Activated CD4-positive, alpha-beta T cell treated with anti-CD3 and anti-CD28 coated beads for 36 hours (primary cell): Measurements from ENCODE around the gene YIPF3. TPM values are rescaled to one million over a fixed set of nuclear protein-coding genes. Genes with fewer than 3 reads are reported as not detected.
A peak's percentile ranks its signal among the peaks of the same experiment; 100 is the strongest.
"Not testable (repeated sequence)": the region's sequence is repeated elsewhere in the genome, so short reads cannot be mapped to it uniquely, and the experiment has no call there.

Experiments used
- ATAC-seq: fragments of 200-7000 bp; cut with Tn5 transposase; one replicate; pipeline ENCODE4 v1.10.0; 2021; ENCODE audit warnings: mild to moderate bottlenecking, moderate library complexity
- CTCF ChIA-PET: fragments of 350-600 bp; sonication (Branson Sonifier 250); formaldehyde crosslinking; loops from one replicate; lab custom pipeline; 2021; ENCODE audit warnings: antibody characterized with exemption; lab: Charles Lee
- POLR2A ChIA-PET: fragments of 350-600 bp; sonication (Branson Sonifier 250); formaldehyde crosslinking; loops from one replicate; lab custom pipeline; 2021; ENCODE audit warnings: antibody characterized with exemption, inconsistent platforms; lab: Charles Lee
- DNase-seq: peaks from one replicate; pipeline ENCODE4 v3.0.0-alpha.2; 2020
- H3K27ac Mint-ChIP-seq: one replicate; pipeline ENCODE4 v1.8.0; 2021; ENCODE audit warnings: mixed read lengths
- H3K27me3 Mint-ChIP-seq: one replicate; pipeline ENCODE4 v1.8.0; 2021; ENCODE audit warnings: mixed read lengths
- H3K36me3 Mint-ChIP-seq: one replicate; pipeline ENCODE4 v1.8.0; 2021; ENCODE audit warnings: low read depth, mixed read lengths
- H3K4me1 Mint-ChIP-seq: one replicate; pipeline ENCODE4 v1.8.0; 2021; ENCODE audit warnings: mixed read lengths
- H3K4me3 Mint-ChIP-seq: one replicate; pipeline ENCODE4 v1.8.0; 2021; ENCODE audit warnings: mild to moderate bottlenecking, moderate library complexity, mixed read lengths
- H3K9me3 Mint-ChIP-seq: one replicate; pipeline ENCODE4 v1.8.0; 2021; ENCODE audit warnings: low read depth, mixed read lengths
- intact Hi-C, 2 experiments: fragments of 100-400 bp; cut with DNase I in 1 of 2; cut with micrococcal nuclease in 1 of 2; formaldehyde crosslinking; loops; one replicate each; pipeline versions ENCODE4 v1.14.2 to v1.15.1; 2022 to 2024; cut with DNase I, micrococcal nuclease
- total RNA-seq, 2 experiments: library from RNA; stranded (reverse); gene quantifications; one replicate each; pipeline ENCODE4 v1.2.3, GENCODE V29; 2021

Gene YIPF3
- total RNA-seq, 2 experiments from 2014 or later: 38.0 to 39.6 TPM

GRCh38 chr6:43477235-43478007 lies 39.3 kb downstream of the YIPF3 start, which contains the start of gene TJAP1:
Gene TJAP1 (plus strand): TSS chr6:43477570. CDS start chr6:43499002, 21,432 bp downstream.
- H3K4me3 Mint-ChIP-seq: peak within 1 kb of the TSS; percentile 98
- DNase-seq (peak; percentile 98), ATAC-seq (peak; percentile 99)
- POLR2A ChIA-PET: interaction anchor here (0.6 kb wide), 1 partner anchor 21 kb away, joined by 3 read pairs; no protein-coding TSS in a partner anchor
- peaks cover 4% of the 10 kb centered on the region for H3K36me3 Mint-ChIP-seq
- H3K9me3 Mint-ChIP-seq: no peaks in the 10 kb centered on the region
- peak within 1 kb of the TSS; percentile 82 for H3K27ac Mint-ChIP-seq
- H3K27me3 Mint-ChIP-seq: no peaks in the 10 kb centered on the region
- intact Hi-C loops: loop anchor here (1.0 to 5.0 kb wide), 16 partner anchors 22 to 545 kb away; partner anchors contain the start of genes ABCC10 (in 2 of the 2), DLK2 (in 2 of the 2), YIPF3 (in 2 of the 2) and CUL7 (in 1 of the 2)
- peaks cover 38% of the 10 kb centered on the region for H3K4me1 Mint-ChIP-seq
- CTCF ChIA-PET: interaction anchor here (0.8 to 1.7 kb wide), 11 partner anchors 16 to 169 kb away, joined by 3 to 6 read pairs (median 3); partner anchors contain the start of genes ABCC10, CRIP3 and DLK2

- peak overlapping the region; percentile 82 for H3K27ac Mint-ChIP-seq
Measured at GRCh38 chr6:43476746-43477145, 40.0 kb downstream of the YIPF3 start.

GRCh38 chr6:43475516-43475915 lies 41.2 kb downstream of the YIPF3 start:
- Mint-ChIP-seq H3K36me3 (peaks cover 2% of the 10 kb centered on the region), H3K27me3 (peaks cover 3% of the 10 kb centered on the region), H3K4me1 (peaks cover 26% of the 10 kb centered on the region), H3K4me3 (no peak overlapping the region), H3K9me3 (no peaks in the 10 kb centered on the region), H3K27ac (no peak overlapping the region)
- CTCF ChIA-PET: interaction anchor here (1.6 kb wide), 1 partner anchor 31 kb away, joined by 4 read pairs; no protein-coding TSS in a partner anchor
- DNase-seq (no peak), ATAC-seq (no peak)
- POLR2A ChIA-PET: no interaction called here
- intact Hi-C loops: loop anchor here (5.0 kb wide), 5 partner anchors 42 to 543 kb away; partner anchors contain the start of genes CUL7 (in 1 of the 2), POLR1C (in 1 of the 2), VEGFA (in 1 of the 2) and YIPF3 (in 1 of the 2)

More at GRCh38 chr6:43476746-43477145, 40.0 kb downstream of the YIPF3 start:
- intact Hi-C loops: loop anchor here (1.0 to 5.0 kb wide), 16 partner anchors 21 to 544 kb away; partner anchors contain the start of genes ABCC10 (in 2 of the 2), DLK2 (in 2 of the 2), YIPF3 (in 2 of the 2) and CUL7 (in 1 of the 2)
- peak; percentile 12 for ATAC-seq
- POLR2A ChIA-PET: no interaction called here
- CTCF ChIA-PET: interaction anchor here (0.8 to 1.7 kb wide), 8 partner anchors 17 to 168 kb away, joined by 3 to 6 read pairs (median 4); partner anchors contain the start of genes ABCC10, CRIP3 and DLK2
- no peak for DNase-seq
- Mint-ChIP-seq H3K4me1 (peaks cover 31% of the 10 kb centered on the region), H3K9me3 (no peaks in the 10 kb centered on the region), H3K4me3 (peak overlapping the region; percentile 98), H3K27me3 (no peaks in the 10 kb centered on the region), H3K36me3 (peaks cover 4% of the 10 kb centered on the region)

GRCh38 chr6:43472515-43472914 lies 44.2 kb downstream of the YIPF3 start:
- CTCF ChIA-PET: interaction anchor here (0.7 to 1.2 kb wide), 3 partner anchors 19 to 103 kb away, joined by 3 to 4 read pairs (median 3); partner anchors contain the start of gene ZNF318

GRCh38 chr6:43471399-43471798 lies 45.3 kb downstream of the YIPF3 start:
- POLR2A ChIA-PET: no interaction called here
- Mint-ChIP-seq H3K9me3 (no peaks in the 10 kb centered on the region), H3K27ac (no peak overlapping the region), H3K36me3 (no peaks in the 10 kb centered on the region), H3K4me3 (no peak overlapping the region), H3K27me3 (peaks cover 13% of the 10 kb centered on the region), H3K4me1 (no peaks in the 10 kb centered on the region)
- intact Hi-C loops: no loop called here
- no peak for DNase-seq
- ATAC-seq: no peak
- CTCF ChIA-PET: interaction anchor here (1.0 to 1.2 kb wide), 2 partner anchors 18 to 101 kb away, joined by 3 to 4 read pairs; partner anchors contain the start of gene ZNF318

More at GRCh38 chr6:43472515-43472914, 44.2 kb downstream of the YIPF3 start:
- Mint-ChIP-seq H3K27ac (no peak overlapping the region), H3K36me3 (no peaks in the 10 kb centered on the region), H3K9me3 (no peaks in the 10 kb centered on the region), H3K4me3 (no peak overlapping the region), H3K27me3 (peaks cover 8% of the 10 kb centered on the region), H3K4me1 (peaks cover 8% of the 10 kb centered on the region)
- DNase-seq (no peak), ATAC-seq (no peak)
- POLR2A ChIA-PET: interaction anchor here (0.6 to 0.7 kb wide), 2 partner anchors 30 to 113 kb away, joined by 3 to 5 read pairs; no protein-coding TSS in a partner anchor
- intact Hi-C loops: no loop called here

- Mint-ChIP-seq H3K27me3 (peaks cover 13% of the 10 kb centered on the region), H3K36me3 (no peaks in the 10 kb centered on the region), H3K9me3 (no peaks in the 10 kb centered on the region), H3K4me3 (no peak overlapping the region), H3K27ac (no peak overlapping the region), H3K4me1 (no peaks in the 10 kb centered on the region)
- ChIA-PET CTCF (interaction anchor here (0.9 to 1.0 kb wide), 2 partner anchors 15 to 37 kb away, joined by 3 read pairs; partner anchors contain the start of gene DLK2), POLR2A (no interaction called here)
- DNase-seq (peak; percentile 17), ATAC-seq (no peak)
- intact Hi-C loops: no loop called here
Measured at GRCh38 chr6:43469947-43470346, 46.8 kb downstream of the YIPF3 start.

GRCh38 chr6:43468748-43469681 lies 47.7 kb downstream of the YIPF3 start:
- ChIA-PET CTCF (interaction anchor here (1.0 to 1.2 kb wide), 2 partner anchors 15 to 38 kb away, joined by 3 to 4 read pairs; no protein-coding TSS in a partner anchor), POLR2A (no interaction called here)
- no peak for DNase-seq
- peaks cover 16% of the 10 kb centered on the region for H3K27me3 Mint-ChIP-seq
- H3K4me1 Mint-ChIP-seq: no peaks in the 10 kb centered on the region
- H3K9me3 Mint-ChIP-seq: no peaks in the 10 kb centered on the region
- intact Hi-C loops: no loop called here
- H3K27ac Mint-ChIP-seq: no peak overlapping the region
- H3K36me3 Mint-ChIP-seq: no peaks in the 10 kb centered on the region
- ATAC-seq: no peak
- H3K4me3 Mint-ChIP-seq: no peak overlapping the region

- no peak for DNase-seq
- no peak for ATAC-seq
- Mint-ChIP-seq H3K4me1 (no peaks in the 10 kb centered on the region), H3K27ac (no peak overlapping the region), H3K9me3 (no peaks in the 10 kb centered on the region), H3K4me3 (no peak overlapping the region), H3K27me3 (peaks cover 17% of the 10 kb centered on the region), H3K36me3 (no peaks in the 10 kb centered on the region)
- intact Hi-C loops: no loop called here
- POLR2A ChIA-PET: no interaction called here
- CTCF ChIA-PET: interaction anchor here (0.6 to 1.2 kb wide), 2 partner anchors 14 to 35 kb away, joined by 3 to 4 read pairs; no protein-coding TSS in a partner anchor
Measured at GRCh38 chr6:43468240-43468639, 48.5 kb downstream of the YIPF3 start.

- ChIA-PET CTCF (interaction anchor here (0.6 to 1.2 kb wide), 2 partner anchors 14 to 35 kb away, joined by 3 to 4 read pairs; no protein-coding TSS in a partner anchor), POLR2A (no interaction called here)
- H3K4me1 Mint-ChIP-seq: no peaks in the 10 kb centered on the region
Measured at GRCh38 chr6:43467752-43468151, 49.0 kb downstream of the YIPF3 start.

GRCh38 chr6:43467265-43467664 lies 49.5 kb downstream of the YIPF3 start:
- POLR2A ChIA-PET, H3K36me3 Mint-ChIP-seq, H3K27ac Mint-ChIP-seq, DNase-seq, intact Hi-C loops, H3K9me3 Mint-ChIP-seq, H3K4me1 Mint-ChIP-seq, ATAC-seq, H3K4me3 Mint-ChIP-seq: not testable (repeated sequence)
- CTCF ChIA-PET: interaction anchor here (1.2 kb wide), 1 partner anchor 13 kb away, joined by 4 read pairs; no protein-coding TSS in a partner anchor
- peaks cover 25% of the 10 kb centered on the region for H3K27me3 Mint-ChIP-seq

More at GRCh38 chr6:43467752-43468151, 49.0 kb downstream of the YIPF3 start:
- no peak overlapping the region for H3K4me3 Mint-ChIP-seq
- peaks cover 20% of the 10 kb centered on the region for H3K27me3 Mint-ChIP-seq
- intact Hi-C loops: no loop called here
- ATAC-seq: no peak
- no peak overlapping the region for H3K27ac Mint-ChIP-seq
- H3K36me3 Mint-ChIP-seq: no peaks in the 10 kb centered on the region
- no peak for DNase-seq
- no peaks in the 10 kb centered on the region for H3K9me3 Mint-ChIP-seq
